CD4-positive, alpha-beta T cell treated with Interleukin-15 for 4 hours (primary cell): ENCODE data around the gene FEV.
A peak's percentile ranks its signal among the peaks of the same experiment; 100 is the strongest.

ENCODE experiments used
- DNase-seq: peaks from one replicate; pipeline ENCODE4 v3.0.0-alpha.2; 2020; ENCODE audit warnings: low spot score

The FEV gene

DNA sequence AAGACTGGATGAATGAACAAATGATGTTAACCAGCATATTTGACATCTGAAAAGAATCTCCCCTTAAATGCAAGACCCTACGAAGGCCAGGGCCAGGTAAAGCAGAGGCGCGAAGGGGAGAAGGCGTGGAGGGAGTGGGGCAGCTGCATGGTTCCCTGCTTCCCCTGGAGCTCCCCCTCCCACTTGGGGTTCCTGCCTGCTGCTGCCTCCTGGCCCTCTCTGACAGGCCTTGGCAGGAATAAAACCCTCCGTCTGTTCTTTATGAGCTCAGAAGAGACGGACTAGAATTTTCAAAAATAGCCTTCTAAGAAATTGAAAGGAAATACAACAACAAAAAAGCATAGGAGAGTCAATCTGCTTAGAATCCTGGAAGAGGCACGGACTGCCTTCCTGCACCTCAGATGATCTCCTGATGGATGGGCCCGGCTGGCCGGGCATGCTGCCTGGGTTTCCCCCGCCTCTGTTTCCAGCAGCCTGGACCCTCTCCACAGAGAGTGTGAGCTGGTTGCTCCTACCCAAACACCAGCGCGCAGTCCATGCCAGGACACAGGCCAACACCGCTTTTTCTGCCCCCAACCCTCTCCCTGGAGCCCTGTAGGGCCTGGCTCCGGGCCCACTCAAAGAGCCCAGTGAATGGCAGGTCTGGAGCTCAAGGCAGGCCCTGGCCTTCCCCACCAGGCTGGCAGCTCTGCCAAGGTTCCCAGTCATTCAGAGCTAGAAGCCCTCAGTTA, 32.4 kb upstream of the FEV start:
- DNase-seq, result no peak

DNA sequence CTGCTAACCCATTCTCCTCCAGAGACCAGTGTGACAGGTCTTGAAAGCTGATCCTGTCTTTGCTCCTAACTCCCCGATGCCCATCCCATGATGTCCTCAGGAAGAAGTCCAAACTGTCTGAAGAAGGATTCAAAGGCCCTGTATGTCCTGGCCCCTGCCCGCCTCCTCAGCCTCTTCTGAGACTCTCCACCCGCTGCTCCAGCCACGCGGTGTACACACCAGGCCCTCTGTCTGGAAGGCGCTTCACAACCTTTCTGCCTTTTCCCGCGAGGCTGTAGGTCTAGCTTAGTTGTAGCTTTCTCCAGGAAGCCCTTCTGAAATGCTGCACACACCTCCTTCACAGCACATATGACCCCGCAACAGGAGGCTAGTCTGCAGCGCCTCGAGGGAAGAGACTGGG, 31.7 kb upstream of the FEV start:
- DNase-seq, result no peak

DNA sequence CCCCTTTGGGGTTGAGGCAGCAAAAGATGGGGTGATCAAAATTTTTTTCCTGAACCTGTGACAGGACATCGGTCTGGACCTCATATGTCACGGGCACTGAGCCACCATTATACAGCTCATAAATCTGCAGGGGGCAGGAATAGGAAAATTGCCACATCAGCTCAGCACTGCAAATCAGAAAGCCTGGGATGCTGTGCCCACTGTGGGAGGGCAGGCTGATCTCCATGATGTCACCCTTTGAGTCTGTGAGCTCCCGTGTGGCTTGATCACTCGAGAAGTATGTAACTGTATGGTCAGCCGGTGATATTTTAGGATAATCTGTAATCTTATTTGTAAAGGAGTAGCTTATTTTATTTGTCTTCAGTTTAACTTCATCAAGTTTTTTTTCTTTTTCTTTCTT, 25.9 kb upstream of the FEV start:
- DNase-seq, result no peak

DNA sequence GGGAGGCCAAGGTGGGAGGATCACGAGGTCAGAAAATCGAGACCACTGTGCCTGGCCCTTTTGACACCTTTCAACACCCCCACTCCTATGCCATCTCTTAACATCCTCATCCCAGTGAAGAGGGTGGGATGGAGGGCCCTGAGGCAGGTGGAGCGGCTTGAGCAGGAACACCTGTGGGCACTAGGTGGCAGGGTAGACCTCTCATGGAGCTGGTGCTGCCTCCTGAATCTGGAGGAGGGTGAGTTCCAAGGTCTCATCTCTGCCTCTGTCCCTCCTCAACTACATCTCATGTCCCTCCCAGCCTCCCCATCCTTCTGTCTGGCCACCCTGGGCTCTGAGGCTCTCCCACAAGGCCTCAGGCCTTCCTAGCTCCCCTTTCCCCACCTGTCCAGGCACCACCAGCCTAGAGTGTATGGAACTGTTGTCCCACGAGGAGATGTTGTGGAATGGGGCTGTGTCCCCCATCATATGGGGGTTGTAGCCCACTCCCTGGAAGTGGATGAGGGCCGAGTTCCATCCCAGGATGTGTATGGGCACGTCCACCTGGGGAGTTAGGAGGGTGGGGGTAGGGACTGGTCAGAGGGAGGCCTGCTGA, 25.3 kb upstream of the FEV start:
- no peak for DNase-seq

DNA sequence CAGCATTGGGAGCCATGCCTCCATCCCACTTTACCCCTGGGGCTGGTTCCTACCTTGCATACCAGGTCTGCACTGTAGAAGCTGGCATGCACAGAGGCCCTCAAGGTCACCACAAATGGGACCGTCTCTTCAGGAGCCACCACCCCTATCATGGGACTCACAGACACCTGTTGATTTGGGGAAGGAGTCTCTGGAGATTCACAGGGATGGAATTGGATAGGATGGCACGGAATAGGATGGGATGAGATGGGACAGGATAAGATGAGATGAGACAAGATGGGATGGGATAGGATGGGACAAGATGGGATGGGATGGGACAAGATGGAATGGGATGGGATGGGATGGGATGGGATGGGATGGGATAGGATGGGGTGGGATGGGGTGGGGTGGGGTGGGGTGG, 24.3 kb upstream of the FEV start:
- no peak for DNase-seq

DNA sequence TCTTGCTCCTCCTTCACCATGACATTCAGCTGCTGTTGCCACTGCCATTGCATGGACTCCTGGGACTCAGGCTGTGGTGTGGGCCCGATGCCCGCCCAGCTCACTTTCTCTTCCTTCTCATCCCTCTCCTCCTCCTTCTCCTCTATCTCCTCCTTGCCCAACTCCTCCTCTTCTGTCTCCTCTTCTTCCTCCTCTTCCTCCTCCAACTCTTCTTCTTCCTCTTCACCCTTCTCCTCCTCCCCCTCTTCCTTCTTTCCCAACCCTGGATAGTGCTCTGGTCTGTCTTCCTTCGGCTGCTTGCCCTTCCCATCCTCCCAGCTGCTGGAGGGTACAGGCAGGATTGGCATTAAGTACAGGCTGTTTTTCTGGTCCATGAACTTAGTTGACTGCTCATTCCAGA, 19.0 kb upstream of the FEV start:
- no peak for DNase-seq

DNA sequence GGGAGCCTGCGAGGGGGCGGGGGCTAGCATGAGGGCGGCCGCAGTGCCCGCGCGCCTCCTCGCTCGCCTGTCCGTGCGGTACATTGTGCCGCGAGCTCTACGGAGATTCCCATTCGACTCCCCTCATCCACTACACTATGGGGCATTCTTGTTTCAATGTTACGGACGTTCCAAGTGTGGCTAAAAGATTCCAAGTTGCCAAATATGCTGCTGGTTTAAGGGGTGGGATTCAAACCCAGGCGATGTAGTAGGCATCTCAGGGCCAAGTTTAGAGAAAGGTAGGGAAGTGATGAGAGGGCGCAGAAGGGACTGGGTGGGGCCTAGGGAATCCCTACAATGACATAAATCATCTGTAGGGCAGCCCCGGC, 18.3 kb upstream of the FEV start:
- no peak for DNase-seq

DNA sequence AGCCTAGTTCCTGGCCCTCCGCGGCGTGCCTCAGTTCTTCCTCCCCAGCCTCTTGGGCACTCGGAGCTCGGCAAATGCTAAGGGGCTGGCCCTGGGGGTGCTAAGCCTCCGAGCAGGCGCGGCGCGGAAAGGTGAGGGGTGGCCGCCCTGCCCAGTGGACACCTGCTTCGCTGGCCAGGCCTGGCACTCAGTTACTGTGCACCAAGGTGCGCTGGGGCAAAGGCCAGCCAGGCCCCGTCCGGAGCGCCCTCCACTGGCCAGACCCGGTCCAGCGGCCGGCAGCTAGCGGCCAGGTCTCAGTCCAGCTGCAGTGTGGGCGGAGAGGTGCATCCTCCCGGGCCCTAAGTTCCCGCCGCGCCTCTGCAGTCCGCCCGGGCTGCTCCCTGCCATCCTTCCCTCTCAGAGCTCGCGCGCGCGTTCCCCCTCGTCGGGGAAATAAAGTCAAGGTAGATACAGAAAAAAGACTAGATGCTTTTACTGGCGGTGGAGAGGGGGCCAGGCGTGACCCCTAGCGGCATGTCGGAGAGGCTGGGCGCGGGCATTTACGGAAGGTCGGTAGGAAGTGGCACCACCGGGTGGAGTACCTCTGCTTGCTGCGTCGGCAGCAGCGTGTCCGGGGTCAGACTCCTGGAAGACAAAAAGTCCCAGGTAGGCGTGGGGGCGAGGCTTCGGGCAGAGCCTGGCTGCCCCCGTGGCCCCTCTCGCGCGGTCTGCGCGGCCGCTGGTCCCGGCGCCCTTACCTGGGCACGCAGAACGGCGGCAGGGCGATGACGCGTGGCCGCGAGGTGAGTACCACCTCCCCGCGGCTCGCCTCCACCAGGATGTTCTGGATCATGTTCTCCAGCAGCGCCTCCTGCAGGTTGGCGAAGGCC, 17.6 kb upstream of the FEV start:
- no peak for DNase-seq

DNA sequence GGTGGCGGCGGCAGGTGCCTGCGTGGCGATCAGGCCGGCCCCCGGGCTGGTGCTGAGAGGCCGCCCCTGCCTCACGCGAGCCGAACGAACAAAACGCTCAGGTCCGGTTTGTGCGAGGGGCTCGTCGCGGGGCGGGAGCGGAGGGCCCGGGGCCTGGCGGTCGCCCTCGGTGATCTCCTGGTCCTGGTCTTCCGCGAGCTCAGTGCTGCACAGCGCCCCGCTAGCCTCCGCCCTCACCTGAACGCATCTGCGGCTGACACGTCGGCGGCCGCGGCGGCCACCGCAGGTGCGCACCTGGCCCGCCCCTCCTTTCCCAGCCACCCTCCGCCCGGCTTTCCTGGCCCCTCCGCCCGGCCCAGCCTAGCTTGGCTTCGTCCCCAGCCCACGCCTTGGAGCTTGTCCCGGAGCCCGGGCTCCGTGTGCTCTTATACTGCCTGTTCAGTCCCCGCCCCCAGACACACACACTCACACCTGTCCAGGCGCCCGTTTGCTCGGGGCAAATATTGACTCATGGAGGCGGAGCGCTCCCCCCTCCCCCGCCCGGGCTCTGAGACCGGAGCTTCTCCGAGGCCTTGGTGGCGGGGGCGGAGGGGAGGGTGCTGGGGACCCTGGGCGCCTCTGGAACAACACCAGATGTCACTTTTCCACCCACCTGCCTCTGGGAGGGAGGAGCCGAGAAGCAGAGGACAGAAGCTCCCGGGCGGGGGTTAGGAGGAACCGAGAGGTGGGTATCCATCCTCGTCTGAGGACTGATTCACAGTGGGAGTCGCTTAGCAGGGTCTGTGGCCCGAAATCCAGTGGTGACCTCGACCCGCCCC, 16.8 kb upstream of the FEV start:
- no peak for DNase-seq

DNA sequence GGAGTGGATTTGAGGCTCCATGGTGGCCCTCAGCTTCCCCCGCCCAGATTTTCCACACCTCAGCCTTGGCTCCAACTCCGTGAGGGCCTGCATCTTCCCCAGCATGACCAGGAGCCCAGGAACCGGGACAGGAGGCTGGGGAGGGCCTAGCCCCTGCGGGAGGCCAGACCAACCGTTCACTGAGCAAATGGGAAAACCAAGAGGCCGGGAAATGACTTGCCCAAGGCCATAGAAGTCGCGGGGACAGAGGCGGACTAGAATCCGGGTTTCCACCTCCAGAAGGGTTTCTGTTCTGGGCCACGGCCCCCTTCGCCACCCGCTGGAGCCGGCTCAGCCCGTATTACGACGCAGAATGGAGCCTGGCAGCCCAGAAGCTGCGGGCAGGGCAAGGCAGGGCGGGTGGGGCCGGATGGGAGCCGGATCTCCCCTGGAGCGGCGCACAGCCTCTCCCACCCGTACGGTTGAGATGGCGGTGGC, 16.2 kb upstream of the FEV start:
- no peak for DNase-seq

DNA sequence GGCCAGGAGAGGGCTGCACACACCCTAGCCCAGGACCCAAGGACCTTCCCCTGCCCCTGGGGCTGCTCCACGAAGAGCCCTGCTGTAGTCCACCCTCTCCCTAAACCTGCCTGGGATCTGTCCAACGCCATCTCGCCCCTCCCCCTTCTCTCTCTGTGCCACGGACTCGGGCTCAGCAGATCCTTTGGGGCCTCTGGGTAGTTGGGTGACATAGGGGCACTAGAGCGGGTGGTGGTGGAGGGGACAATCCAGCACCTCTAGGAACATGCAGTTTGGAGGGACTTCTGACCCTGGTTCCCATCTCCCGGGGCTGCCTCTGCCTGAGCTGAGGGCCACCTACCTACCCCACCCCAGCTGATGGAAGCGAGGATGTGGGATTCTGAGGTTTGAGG, 15.6 kb upstream of the FEV start:
- no peak for DNase-seq

DNA sequence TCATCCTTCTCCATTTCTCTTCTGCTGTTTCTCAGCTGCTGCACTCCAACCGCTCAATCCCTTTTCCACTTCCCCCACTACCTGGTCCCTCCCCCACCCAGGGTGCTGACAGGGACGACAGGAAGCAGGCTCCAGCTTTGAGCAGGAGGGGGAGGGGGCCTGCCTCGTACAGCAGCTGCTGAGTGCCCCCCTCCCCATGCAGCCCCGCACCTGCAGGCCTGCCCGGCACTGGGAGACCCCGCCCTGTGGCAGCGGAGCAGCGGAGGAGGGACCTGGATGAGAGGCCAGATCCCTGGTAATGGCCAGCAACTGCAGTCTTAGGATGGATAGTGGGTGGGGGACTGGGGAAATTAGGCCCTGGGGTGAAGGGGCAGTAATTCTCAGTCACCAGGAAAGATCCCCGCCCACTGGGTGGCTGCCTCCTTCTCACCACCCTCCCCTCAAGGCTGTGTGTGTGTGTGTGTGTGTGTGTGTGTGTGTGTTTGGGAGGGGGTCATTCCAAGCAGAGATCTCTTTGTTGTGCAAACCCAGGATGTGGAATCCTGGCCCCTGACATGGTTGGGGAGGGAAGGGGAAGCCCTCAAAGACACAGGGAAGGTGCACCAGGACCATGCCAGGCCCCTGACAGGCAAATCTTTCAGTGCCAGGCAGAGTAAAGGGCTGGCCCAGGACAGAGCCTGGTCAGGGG, 15.0 kb upstream of the FEV start:
- no peak for DNase-seq

DNA sequence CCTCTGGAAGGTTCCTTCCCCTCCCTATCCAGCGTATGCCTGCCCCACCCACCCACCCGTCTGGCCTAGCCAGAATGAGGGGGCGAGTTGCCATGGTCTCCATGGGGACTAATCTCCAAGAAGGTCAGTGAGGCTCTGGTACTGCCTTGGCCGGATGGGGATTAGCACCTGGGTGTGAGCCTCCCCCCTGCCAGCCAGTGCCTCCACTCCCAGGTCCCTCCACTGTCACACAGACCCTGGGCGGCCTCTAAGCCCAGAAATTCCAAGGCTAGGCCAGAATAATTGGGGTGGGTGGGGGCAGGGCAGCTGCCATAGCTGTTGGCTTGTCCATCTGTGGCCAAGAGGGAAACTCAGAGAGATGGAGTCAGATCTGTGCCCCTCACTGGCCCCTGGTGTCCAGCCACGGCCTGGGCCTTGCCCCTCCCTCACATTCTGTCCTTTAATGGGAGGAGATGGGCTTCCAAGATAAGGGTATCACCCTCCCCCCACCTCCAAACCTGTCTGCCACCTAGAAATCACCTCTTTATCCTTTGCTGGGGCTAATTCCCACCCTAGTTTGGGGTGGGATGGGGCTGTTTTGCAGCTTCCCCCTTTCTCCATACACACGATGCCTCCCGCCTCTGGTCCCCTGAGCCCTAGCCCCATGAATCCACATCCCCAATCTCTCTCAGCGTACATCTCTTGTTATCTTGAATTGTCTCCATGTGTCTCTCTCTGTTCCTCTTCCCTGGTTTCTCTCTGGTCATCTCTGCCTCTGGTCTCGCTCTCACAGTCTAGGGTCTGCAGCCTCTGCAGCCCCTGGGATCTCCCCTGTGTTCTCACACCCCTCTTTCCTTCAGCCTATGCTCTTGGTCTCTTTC, 14.3 kb upstream of the FEV start:
- DNase-seq, result no peak

DNA sequence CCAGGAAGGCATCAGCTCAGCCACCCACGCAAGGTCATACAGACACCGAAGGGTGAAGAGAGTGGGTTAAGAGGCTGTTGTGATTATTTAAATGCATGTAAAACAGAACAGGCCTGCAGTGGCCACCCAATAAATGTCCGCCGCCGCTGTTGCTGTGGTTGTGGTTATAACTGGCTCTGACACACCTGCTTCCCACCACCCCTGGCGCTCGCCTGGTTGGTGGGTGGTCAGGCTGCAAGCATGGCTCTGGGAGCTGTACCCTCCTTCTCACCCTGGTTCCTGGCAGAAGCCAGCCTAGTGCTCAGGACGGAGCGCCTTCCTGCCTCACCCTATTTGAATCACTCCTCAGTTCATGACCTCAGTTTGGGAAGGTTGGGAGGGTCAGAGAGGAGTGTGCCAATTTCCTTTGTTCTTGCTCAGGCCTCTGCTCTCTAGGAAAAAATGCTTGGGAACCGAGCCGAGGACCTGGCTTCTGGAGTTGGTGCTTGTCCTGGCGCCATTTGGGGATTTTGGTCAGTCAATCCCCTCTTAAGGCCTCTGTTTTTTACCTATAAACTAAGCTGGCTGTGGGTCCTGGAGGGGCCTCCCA, 13.5 kb upstream of the FEV start:
- no peak for DNase-seq

DNA sequence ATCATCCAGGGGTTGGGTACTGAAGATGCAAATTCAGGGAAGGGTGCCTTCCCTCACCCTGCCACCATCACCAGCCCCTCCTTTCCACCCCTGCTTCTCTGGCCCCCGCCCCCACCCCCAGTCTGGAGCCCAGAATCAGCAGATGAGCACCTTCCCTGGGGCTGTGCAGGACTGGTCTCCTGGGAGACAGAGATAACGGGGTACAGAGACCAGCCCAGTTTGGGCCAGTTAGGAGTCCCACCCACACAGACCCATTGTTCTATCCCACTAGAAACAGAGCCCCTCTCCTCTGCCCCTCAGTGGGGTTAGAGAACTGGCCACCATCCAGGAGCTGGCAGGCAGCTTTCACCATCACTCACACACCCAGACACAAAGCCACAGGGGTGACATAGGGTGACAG, 12.7 kb upstream of the FEV start:
- DNase-seq, result no peak

DNA sequence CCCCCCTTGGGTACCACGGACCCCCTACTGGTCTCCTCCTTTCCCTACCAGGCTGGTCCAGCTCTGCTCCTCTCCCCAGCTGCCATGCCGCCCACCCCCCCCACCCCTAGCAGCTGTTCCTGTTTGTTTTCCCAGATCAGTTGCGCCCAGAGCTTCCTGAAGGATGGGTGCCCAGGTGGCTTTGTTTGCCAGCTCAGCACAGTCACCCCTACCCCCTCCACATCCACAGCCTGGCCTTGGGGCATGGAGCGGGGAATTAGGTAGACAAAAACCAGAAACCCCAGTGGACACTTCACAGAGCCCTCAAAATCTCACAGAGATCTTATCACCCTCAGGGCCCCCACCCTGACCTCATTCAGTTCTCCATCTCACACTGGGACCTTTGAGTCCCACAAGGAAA, 12.0 kb upstream of the FEV start:
- no peak for DNase-seq

DNA sequence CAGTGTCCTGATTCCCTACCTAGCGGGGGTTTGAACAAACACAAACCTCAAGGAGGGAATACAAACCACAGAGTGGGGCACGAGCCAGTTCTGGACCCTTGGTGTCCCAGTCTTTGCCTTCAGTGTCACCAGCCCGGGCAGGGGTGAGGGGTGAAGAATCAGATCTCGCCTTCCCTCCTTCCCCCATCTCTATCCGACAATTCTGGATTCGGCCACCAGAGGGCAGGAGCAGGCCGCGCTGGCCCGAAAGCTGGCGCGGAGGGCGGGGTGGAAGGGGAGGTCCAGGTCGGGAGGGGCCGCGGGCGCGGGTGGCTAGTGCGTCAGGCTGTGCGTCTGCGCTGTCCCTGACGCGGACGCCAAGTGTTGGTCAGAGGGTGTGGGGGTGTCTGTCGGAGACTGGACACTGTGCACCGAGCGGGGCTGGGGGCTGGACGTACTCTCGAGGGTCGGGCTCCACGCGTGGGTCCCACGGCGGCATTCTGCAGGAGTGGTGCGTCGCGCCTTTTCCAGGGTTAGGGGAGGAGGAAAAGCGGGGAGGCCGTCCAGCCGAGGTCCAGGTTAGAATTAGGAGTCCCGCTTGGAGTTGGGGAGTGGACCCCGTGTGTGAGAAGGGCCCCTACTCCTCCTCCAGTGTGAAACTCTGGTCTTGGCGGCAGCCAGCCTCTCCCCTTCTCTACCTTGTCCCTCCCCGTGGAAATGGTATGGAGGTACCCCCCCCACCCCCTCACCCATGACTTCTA, 11.2 kb upstream of the FEV start:
- DNase-seq, result peak; percentile 74

DNA sequence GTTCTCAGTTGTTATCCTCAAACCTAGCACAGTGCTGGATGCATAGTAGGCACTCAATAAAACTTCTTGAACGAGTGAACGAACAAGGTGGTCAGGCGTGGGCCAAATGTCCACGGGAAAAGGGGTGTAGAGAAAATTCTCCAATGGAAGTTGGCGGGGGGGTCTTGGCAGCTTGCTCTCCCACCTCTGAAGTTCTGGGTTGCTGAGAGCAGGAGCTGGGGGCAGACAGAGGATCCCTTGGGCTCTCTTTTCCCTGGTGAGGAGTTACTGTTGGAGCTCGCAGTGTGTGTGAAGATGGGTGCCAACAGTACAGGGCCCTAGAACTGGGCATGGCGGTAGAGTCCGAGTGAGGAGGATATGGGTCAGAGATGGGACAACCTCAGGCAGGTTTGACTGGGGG, 10.6 kb upstream of the FEV start:
- DNase-seq, result no peak
